MV-4-11 (cell line): ENCODE results near the gene HOXD3.

Source experiments
- DNase-seq: peaks from one replicate; lab custom pipeline; 2025; lab: John Stamatoyannopoulos, UW

Gene HOXD3

GRCh38 chr2:176177580-176178037 lies 20.5 kb downstream of the HOXD3 start:
- DNase-seq = no peak

DNA sequence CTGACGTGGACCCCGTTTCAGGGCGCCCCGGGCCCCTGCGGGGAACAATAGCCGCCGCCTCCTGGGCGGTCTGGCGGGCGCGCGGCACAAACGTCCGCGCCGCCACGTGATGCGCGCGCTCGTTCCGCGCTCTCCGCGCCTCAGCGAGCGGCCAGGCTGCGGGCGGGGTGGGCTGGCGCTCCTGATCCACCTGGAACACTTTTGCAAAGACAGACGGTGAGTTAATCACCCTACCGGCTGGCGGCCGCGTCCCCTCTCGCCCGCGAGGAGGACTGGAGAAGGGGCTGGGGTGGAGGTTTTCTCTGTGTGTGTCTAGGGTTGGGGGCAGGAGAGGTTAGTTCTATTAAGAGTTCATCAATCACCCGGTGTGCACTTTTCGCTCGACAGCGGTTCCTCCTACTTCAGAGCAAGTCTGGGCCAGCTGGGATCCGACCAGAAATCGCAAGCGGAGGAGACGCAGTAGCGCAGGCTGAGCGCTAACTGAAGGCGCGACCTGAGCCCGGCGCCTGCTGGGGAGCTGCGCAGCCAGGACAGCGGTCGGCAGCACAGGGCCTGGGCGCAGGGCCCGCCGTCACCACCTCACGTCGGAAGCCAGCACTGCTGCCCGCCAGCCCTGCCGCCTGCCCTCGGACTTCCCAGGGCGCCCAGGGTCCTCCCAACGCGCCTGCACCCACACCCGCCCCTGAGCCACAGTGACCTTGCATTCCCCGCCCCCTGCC lies 21.1 kb downstream of the HOXD3 start:
- no peak for DNase-seq

DNA sequence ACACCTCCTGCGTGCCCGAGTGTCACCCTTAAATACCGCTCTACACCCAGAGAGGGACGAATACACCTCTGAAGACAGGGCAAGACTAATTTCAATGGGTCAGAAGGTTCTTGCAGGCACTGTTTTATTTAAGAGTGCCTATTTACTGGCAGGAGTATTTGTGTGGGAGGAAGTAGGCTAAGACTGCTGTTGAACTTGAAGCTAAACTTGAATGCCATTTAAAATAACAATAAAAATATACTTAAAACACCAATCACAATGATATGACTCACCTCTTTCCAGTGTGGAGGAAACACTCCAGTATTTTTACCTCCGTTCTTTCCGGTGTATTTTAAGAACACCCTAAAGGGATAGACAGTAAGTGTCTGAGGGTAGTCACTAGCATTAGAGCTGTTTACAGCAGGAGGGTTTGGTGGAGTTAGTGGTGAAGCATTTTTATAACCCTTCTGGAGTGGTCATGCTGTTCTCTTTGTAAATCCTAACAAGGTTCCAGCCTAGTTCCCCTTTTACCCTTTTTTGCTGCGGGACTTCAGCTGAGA lies 21.7 kb downstream of the HOXD3 start:
- DNase-seq = no peak

GRCh38 chr2:176181551-176181950 lies 24.4 kb downstream of the HOXD3 start:
- no peak for DNase-seq

- DNase-seq = no peak
These were observed 25.6 kb downstream of the HOXD3 start for GRCh38 chr2:176182671-176183070.

DNA sequence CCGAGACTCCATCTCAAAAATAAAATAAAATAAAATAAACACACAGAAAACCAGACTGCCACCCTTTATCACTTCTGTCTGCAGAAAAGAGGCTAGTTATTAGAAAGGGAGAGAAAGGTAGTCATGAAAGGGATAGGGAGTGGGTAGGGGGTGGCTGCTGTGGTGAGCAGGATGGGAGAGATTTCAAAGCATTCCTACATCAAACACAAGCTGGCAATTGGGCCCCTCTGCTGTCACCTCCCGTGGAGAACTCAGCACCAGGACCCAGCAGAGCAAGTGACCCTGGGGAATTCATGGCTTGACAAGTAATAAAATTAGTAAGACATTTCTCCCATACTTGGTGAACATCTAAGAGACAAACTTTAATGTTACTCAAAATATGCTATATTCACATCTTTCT lies 27.6 kb downstream of the HOXD3 start:
- DNase-seq = no peak

- no peak for DNase-seq
These were observed 28.9 kb downstream of the HOXD3 start for GRCh38 chr2:176186024-176186423.

DNA sequence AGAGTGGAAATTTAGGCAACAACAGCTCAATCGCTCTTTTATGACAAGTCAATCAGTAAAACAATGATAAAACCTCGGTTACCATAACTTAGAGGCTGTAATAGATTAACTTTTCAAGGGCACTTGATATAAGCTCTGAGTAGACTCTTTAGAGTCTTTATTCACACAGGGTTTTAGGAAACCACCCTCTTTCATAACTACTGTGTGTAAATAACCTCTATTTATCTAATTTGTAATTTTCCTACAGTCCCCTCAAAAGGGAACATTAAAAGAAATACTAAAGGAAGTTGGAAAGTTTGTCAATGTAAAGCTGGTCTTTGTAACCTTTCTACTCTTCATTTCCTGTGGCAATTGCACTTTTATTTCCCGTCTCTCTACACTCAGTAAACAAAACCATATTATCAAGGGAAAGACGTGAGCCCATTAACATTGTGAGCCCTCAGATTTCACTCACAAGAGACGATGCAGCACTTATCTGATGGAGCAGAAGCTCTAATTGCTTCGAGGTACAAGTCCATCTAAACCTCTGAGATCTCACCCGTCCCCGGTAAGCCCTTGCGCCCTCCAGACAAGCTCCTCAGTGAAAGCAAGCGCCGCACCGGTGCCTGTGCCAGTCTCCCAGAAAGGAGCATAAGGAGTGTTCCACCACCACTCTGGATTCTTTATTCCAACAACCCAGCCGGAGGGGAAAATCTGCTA lies 30.2 kb downstream of the HOXD3 start:
- no peak for DNase-seq

DNA sequence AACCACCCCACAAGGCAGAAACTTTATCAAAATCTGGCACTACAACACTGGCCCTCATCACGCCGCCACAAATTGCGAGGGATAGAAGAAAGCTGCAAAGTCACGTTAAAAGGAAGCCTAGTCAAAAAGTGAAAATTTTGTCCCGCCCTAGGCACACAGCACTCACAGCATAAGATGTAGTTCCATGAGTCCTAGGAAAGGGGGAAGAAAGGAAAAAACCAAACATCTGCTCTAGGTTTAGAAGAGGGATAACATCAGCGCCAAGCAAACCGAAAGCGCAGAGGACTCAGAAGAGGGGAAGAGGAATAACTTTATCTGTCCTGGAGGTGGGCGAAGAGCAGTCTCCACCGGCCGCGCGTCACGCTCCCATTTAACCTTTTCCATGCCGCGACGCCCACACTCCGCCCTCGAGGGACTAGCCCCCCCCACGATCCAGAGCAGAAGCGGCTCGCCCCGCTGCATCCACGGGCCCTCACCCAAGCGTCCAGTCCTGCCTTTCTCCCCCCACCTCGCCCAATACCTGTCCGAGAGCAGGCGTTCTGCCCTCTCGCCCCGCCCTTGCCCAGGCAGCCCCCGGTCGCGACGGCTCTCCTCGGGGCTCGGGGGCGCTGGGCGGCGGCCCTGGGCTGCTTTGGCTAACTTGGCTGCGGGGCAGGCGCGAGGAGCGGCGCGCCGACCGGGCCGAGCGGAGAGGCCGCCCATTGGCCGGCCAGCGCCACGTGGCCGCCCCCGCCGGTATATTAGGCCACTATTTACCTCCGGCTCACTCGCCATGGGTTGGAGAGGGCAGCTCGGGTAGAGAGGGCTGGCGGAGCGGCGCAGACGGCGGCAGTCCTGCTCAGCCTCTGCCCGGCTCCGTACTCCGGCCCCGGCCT lies 31.0 kb downstream of the HOXD3 start, which contains the start of gene HOXD1:
Gene HOXD1, plus strand, starts transcription at position 770 of the 875 bp plus-strand sequence. CDS start 134 bp downstream, outside the sequence.
- DNase-seq = no peak

DNA sequence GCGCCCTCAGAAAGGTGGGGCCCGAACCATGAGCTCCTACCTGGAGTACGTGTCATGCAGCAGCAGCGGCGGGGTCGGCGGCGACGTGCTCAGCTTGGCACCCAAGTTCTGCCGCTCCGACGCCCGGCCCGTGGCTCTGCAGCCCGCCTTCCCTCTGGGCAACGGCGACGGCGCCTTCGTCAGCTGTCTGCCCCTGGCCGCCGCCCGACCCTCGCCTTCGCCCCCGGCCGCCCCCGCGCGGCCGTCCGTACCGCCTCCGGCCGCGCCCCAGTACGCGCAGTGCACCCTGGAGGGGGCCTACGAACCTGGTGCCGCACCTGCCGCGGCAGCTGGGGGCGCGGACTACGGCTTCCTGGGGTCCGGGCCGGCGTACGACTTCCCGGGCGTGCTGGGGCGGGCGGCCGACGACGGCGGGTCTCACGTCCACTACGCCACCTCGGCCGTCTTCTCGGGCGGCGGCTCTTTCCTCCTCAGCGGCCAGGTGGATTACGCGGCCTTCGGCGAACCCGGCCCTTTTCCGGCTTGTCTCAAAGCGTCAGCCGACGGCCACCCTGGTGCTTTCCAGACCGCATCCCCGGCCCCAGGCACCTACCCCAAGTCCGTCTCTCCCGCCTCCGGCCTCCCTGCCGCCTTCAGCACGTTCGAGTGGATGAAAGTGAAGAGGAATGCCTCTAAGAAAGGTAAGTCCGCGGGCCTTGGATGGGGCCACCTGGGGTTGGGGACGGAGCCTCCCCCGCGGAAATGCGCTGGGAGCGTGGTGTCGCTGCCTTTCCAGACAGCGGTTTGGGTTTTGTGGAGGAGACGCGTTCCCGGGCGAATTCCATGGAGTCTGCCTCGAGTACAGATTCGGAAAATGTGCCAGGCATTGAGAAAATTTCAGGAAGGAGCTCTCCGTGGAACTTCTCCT lies 31.9 kb downstream of the HOXD3 start:
- no peak for DNase-seq

DNA sequence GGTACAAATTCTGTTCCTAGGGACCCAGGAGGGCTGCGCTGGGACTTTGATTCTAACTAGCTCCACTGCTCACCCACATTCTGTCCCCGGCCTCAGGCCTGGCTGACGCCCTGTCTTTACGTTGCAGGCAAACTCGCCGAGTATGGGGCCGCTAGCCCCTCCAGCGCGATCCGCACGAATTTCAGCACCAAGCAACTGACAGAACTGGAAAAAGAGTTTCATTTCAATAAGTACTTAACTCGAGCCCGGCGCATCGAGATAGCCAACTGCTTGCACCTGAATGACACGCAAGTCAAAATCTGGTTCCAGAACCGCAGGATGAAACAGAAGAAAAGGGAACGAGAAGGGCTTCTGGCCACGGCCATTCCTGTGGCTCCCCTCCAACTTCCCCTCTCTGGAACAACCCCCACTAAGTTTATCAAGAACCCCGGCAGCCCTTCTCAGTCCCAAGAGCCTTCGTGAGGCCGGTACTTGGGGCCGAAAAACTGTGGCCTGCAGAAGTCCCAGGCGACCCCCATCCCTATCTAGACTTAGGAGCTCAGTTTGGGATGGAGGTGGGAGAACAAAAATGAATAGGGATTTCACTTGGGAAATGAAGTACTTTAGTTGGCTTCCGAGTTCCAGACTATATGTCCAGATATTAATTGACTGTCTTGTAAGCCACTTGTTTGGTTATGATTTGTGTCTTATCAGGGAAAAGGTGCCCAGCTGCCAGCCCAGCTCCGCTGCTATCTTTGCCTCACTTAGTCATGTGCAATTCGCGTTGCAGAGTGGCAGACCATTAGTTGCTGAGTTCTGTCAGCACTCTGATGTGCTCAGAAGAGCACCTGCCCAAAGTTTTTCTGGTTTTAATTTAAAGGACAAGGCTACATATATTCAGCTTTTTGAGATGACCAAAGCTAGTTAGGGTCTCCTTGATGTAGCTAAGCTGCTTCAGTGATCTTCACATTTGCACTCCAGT lies 32.9 kb downstream of the HOXD3 start:
- peak; percentile 28 for DNase-seq

- DNase-seq = no peak
These were observed 35.2 kb downstream of the HOXD3 start for GRCh38 chr2:176192351-176192750.

DNA sequence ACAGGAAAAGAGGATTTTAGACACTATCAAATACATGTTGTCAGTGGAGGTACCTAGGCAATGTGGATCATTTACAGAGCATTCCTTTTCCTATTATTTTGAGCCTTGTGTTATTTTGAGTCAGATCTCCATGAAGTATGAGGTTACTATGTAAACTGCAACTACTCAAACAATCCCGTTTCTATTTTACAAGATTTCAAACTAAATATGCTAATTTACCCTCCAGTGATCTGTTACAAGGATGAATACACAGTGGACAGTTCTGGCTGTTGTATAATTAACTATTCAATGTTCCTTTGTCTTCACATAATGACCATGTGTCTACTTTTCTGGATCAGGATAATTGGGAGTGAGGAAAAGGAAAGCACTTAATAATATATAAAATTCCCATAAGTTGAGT lies 35.9 kb downstream of the HOXD3 start:
- no peak for DNase-seq

DNA sequence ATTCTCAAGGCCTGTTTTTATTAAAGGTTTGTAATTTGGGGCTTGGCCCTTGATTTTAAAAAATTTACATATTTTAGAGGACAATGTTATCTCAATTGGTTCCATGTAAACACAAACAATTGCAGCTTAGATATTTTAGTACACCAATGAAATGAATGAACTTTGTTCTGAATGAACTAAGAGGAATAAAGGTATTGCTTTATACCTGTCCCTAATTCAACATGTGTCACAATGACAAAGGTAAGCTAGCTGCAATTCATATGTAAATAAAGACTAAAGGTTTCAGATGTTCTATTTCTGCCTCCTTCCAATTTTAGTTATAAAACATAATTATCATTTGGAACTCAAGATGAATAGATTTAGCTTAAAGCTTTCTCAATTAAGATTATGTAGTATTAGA lies 42.8 kb downstream of the HOXD3 start:
- DNase-seq = no peak

- no peak for DNase-seq
These were observed 43.9 kb downstream of the HOXD3 start for GRCh38 chr2:176200971-176201370.

DNA sequence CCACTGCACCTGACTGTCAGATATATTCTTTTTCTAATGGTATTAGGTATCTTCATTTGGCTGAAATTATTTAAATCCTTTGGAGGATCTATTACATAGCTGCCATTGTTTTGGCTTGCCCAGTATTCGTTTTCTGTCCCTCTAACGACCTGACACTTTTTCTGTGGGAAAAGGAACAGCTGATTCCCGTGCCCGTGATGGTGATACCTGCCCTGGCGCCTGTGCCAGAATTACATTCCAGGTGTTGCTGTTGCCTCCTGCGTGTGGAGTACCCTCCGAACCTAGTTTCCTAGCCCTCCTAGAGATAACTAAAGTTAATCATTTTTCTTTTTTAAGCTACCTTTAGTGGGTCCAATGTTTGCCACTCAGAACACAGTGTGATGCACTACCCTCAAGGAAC lies 45.4 kb downstream of the HOXD3 start:
- DNase-seq = no peak

DNA sequence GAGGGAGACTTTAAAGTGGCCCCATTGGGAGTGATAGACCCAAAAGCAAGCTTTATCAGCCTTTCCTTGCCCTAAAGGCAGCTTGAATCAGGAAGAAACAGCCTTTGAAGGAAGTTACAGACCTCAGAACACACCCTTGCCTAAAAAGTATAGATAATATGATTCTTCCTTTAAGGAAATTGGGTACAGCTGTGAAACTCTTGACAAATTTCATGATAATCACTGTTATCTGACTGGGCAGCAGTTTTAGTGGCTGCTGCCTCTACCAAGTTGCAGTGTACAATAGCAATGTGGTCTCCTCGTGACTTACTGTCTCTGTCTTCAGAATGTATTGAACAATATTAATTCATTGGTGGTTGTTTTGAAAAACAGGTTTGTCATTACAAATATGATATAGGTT lies 48.0 kb downstream of the HOXD3 start:
- no peak for DNase-seq

GRCh38 chr2:176206136-176206535 lies 49.0 kb downstream of the HOXD3 start:
- no peak for DNase-seq

- no peak for DNase-seq
These were observed 49.6 kb downstream of the HOXD3 start for GRCh38 chr2:176206682-176207081.

DNA sequence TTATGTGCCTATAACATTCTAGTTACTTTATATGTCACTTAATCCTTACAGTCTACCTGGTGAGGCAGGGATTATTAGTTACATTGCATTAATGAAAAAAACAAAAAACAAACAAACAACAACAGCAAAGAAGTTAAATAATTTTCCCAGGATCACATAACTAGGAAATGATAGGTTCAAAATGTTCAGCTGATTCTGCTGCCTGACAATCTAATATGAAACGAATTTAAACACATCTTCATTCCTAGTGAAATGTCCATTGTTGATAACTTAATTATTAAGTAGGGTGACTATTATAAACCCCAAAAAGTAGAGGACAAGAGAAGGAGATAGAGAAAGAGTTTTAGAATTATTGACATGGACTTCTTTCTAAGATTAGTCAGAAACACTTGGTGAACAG lies 54.0 kb downstream of the HOXD3 start:
- DNase-seq = no peak
